Panc1 (cell line): Measurements from ENCODE around the gene TRANK1. TPM values are rescaled to one million over a fixed set of nuclear protein-coding genes. Genes with fewer than 3 reads are reported as not detected.

Experiments
- ATAC-seq: fragments of 200-7000 bp; cut with Tn5 transposase; 2 replicates; pipeline ENCODE4 v1.9.1; 2020; ENCODE audit warnings: mild to moderate bottlenecking, moderate library complexity
- BruUV-seq: library from RNA; stranded (reverse); fragments of 400-500 nt; replicated peaks from 2 replicates; lab custom pipeline; 2021; lab: Mats Ljungman, UMichigan
- CTCF ChIA-PET: fragments of 300-600 bp; sonication (Branson Sonifier 250); formaldehyde crosslinking; loops from one replicate; lab custom pipeline; 2022; ENCODE audit warnings: antibody characterized with exemption; lab: Charles Lee
- POLR2A ChIA-PET: fragments of 300-600 bp; sonication (Branson Sonifier 250); formaldehyde crosslinking; loops from one replicate; lab custom pipeline; 2022; ENCODE audit warnings: antibody characterized with exemption; lab: Charles Lee
- DNase-seq: peaks from one replicate; pipeline ENCODE4 v3.0.0-alpha.2; 2010; ENCODE audit warnings: low read depth, low spot score
- H3K27ac ChIP-seq: 2 replicates; pipeline ENCODE4 v1.5.1; 2011; ENCODE audit warnings: mild to moderate bottlenecking, low read length, inconsistent platforms
- H3K27me3 ChIP-seq: fragments of 200-500 bp; sonication (Bioruptor generic); 2 replicates; pipeline ENCODE4 v1.6.0; 2014; ENCODE audit warnings: low read length, inconsistent platforms; ENCODE audit not compliant: control insufficient read depth, insufficient read depth
- H3K36me3 ChIP-seq: fragments of 200-500 bp; sonication (Bioruptor generic); 2 replicates; pipeline ENCODE4 v1.5.1; 2014; ENCODE audit warnings: inconsistent platforms, mild to moderate bottlenecking, low read length, moderate library complexity; ENCODE audit not compliant: control insufficient read depth, insufficient read depth
- H3K4me1 ChIP-seq: 2 replicates; pipeline ENCODE4 v1.5.1; 2011; ENCODE audit warnings: inconsistent platforms, mild to moderate bottlenecking, low read length, moderate library complexity; ENCODE audit not compliant: control insufficient read depth, insufficient read depth
- H3K4me3 ChIP-seq, 2 experiments: 2 replicates each; pipeline ENCODE4 v1.5.1; 2011 to 2012; ENCODE audit warnings: low read depth in 2 of 2, low read length in 2 of 2, mild to moderate bottlenecking in 2 of 2, inconsistent platforms in 1 of 2, moderate library complexity in 1 of 2
- H3K9me3 ChIP-seq: fragments of 200-500 bp; sonication (Bioruptor generic); 2 replicates; pipeline ENCODE4 v1.5.1; 2014; ENCODE audit warnings: low read depth, mild to moderate bottlenecking, inconsistent platforms, low read length, moderate library complexity; ENCODE audit not compliant: control insufficient read depth, insufficient read depth
- CTCF ChIP-seq: fragments of 450-650 bp; IDR thresholded peaks from 2 replicates; pipeline ENCODE4 v1.5.1; 2017; ENCODE audit warnings: mild to moderate bottlenecking
- POLR2AphosphoS5 ChIP-seq: IDR thresholded peaks from 2 replicates; pipeline ENCODE4 v1.6.1; 2012; ENCODE audit warnings: mild to moderate bottlenecking, low read depth, low read length, moderate library complexity
- REST ChIP-seq, 2 experiments: IDR thresholded peaks; 2 replicates each; pipeline ENCODE4 v1.6.1; 2011 to 2012; ENCODE audit warnings: low read depth in 2 of 2, control low read depth in 1 of 2, low read length in 1 of 2, mild to moderate bottlenecking in 1 of 2, moderate library complexity in 1 of 2; ENCODE audit not compliant: insufficient read depth in 1 of 2
- SIN3A ChIP-seq: IDR thresholded peaks from 2 replicates; pipeline ENCODE4 v1.6.1; 2012; ENCODE audit warnings: low read depth, mild to moderate bottlenecking, low read length, moderate library complexity, borderline replicate concordance; ENCODE audit not compliant: insufficient read depth
- TCF7L2 ChIP-seq: IDR thresholded peaks from 2 replicates; pipeline ENCODE4 v1.6.1; 2011; ENCODE audit warnings: mild to moderate bottlenecking, low read depth, low read length, inconsistent platforms
- in situ Hi-C: cut with HindIII; loops from 2 replicates; pipeline ENCODE4 v1.10.0; 2016; ENCODE audit warnings: low sequenced_read_pairs, low pct_unique_long_range_greater_than_20kb
- intact Hi-C: fragments of 100-400 bp; cut with micrococcal nuclease; formaldehyde crosslinking; loops from one replicate; pipeline ENCODE4 v1.10.0; 2022; ENCODE audit not compliant: unreplicated experiment
- total RNA-seq: library from RNA; stranded (reverse); gene quantifications from one replicate; pipeline ENCODE4 v1.2.1, GENCODE V29; 2021; ENCODE audit not compliant: unreplicated experiment

Gene TRANK1
- total RNA-seq, 1 experiment from 2014 or later = 3.2 TPM

- intact Hi-C loops = no loop called here
- Histone ChIP-seq H3K9me3 (no peaks in the 10 kb centered on the region), H3K27me3 (no peaks in the 10 kb centered on the region), H3K27ac (no peak overlapping the region), H3K36me3 (no peaks in the 10 kb centered on the region), H3K4me3 (no peak overlapping the region), H3K4me1 (no peaks in the 10 kb centered on the region)
- TF ChIP-seq CTCF (peak; percentile 26), TCF7L2 (no peak)
- DNase-seq (no peak), ATAC-seq (no peak)
- BruUV-seq = no TSS peak
- in situ Hi-C loops = no loop called here
- ChIA-PET CTCF (interaction anchor here (0.6 kb wide), 1 partner anchor 1687 kb away, joined by 3 read pairs; no protein-coding TSS in a partner anchor), POLR2A (no interaction called here)
These were observed 130.1 kb downstream of the TRANK1 start for GRCh38 chr3:36814776-36815175.

GRCh38 chr3:36814066-36814717 lies 130.7 kb downstream of the TRANK1 start:
- in situ Hi-C loops = no loop called here
- Histone ChIP-seq H3K4me1 (no peaks in the 10 kb centered on the region), H3K9me3 (no peaks in the 10 kb centered on the region), H3K4me3 (no peak overlapping the region), H3K36me3 (no peaks in the 10 kb centered on the region), H3K27me3 (no peaks in the 10 kb centered on the region), H3K27ac (no peak overlapping the region)
- ChIA-PET CTCF (no interaction called here), POLR2A (no interaction called here)
- DNase-seq (no peak), ATAC-seq (no peak)
- intact Hi-C loops = no loop called here
- no TSS peak for BruUV-seq
- TF ChIP-seq CTCF (no peak), POLR2AphosphoS5 (no peak), SIN3A (no peak), TCF7L2 (no peak), REST (IDR thresholded peaks at IDR 0.05; ENCODE audit: insufficient read depth in 1 of 2, low read depth in 2 of 2, low read length in 1 of 2) (no peak)
